Measurements from ENCODE around the gene CD47. TPM values are rescaled to one million over a fixed set of nuclear protein-coding genes. Genes with fewer than 3 reads are reported as not detected.

The CD47 gene
- total RNA-seq, 2 experiments from 2014 or later, result 145 to 161 TPM

GRCh38 chr3:108079877-108080276 is 11.0 kb downstream of the CD47 start:
- Mint-ChIP-seq H3K9me3 (no peaks in the 10 kb centered on the region), H3K4me3 (no peak overlapping the region), H3K36me3 (ENCODE audit: low read depth) (peaks cover 43% of the 10 kb centered on the region), H3K27ac (peak overlapping the region; percentile 39), H3K4me1 (peaks cover 58% of the 10 kb centered on the region), H3K27me3 (no peaks in the 10 kb centered on the region)
- CTCF ChIA-PET, result interaction anchor here (0.9 kb wide), 1 partner anchor 398 kb away, joined by 3 read pairs; no protein-coding TSS in a partner anchor
- no peak for DNase-seq
- POLR2A ChIA-PET, result no interaction called here

GRCh38 chr3:108079043-108079442 is 11.8 kb downstream of the CD47 start:
- ChIA-PET POLR2A (no interaction called here), CTCF (no interaction called here)
- Mint-ChIP-seq H3K36me3 (ENCODE audit: low read depth) (peaks cover 47% of the 10 kb centered on the region), H3K4me3 (no peak overlapping the region), H3K4me1 (peaks cover 61% of the 10 kb centered on the region), H3K27me3 (no peaks in the 10 kb centered on the region), H3K9me3 (no peaks in the 10 kb centered on the region), H3K27ac (peak overlapping the region; percentile 41)
- no peak for DNase-seq

DNA sequence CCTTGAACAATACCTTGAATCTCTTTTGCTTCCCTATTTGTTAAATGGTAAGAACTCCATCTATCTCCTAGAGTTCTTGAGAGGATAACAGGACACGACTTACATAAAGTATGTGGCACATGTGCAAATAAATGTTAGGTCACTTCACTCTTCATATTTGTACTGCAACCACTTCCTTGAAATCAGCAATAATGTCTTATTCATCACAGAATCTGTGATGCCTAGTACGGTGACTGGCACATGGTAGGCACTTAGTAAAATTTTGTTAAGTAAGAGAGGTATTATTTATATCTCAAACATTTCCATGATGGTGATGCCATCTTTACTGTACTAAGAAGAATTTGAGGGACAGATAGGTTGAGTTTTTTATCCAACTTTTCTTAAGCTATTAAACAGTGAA is 14.3 kb downstream of the CD47 start:
- H3K4me3 Mint-ChIP-seq, result no peak overlapping the region
- CTCF ChIA-PET, result no interaction called here
- POLR2A ChIA-PET, result interaction anchor here (0.5 kb wide), 1 partner anchor 132 kb away, joined by 9 read pairs; no protein-coding TSS in a partner anchor

GRCh38 chr3:108073764-108074431 is 16.9 kb downstream of the CD47 start:
- Mint-ChIP-seq H3K27ac (no peak overlapping the region), H3K36me3 (ENCODE audit: low read depth) (peaks cover 75% of the 10 kb centered on the region)
- POLR2A ChIA-PET, result no interaction called here

More for the DNA sequence above, 14.3 kb downstream of the CD47 start:
- Mint-ChIP-seq H3K36me3 (ENCODE audit: low read depth) (peaks cover 64% of the 10 kb centered on the region), H3K27me3 (no peaks in the 10 kb centered on the region), H3K9me3 (no peaks in the 10 kb centered on the region), H3K4me1 (peaks cover 73% of the 10 kb centered on the region), H3K27ac (no peak overlapping the region)
- DNase-seq, result no peak

GRCh38 chr3:108071368-108071767 is 19.5 kb downstream of the CD47 start:
- peaks cover 3% of the 10 kb centered on the region for H3K9me3 Mint-ChIP-seq
- H3K27me3 Mint-ChIP-seq, result no peaks in the 10 kb centered on the region
- no peak for DNase-seq
- H3K36me3 Mint-ChIP-seq (ENCODE audit: low read depth), result peaks cover 74% of the 10 kb centered on the region
- CTCF ChIA-PET, result no interaction called here
- POLR2A ChIA-PET, result no interaction called here
- peaks cover 66% of the 10 kb centered on the region for H3K4me1 Mint-ChIP-seq
- no peak overlapping the region for H3K27ac Mint-ChIP-seq
- no peak overlapping the region for H3K4me3 Mint-ChIP-seq

More at GRCh38 chr3:108073764-108074431, 16.9 kb downstream of the CD47 start:
- no peaks in the 10 kb centered on the region for H3K27me3 Mint-ChIP-seq
- no peak for DNase-seq
- H3K4me3 Mint-ChIP-seq, result no peak overlapping the region
- H3K4me1 Mint-ChIP-seq, result peaks cover 66% of the 10 kb centered on the region
- H3K9me3 Mint-ChIP-seq, result no peaks in the 10 kb centered on the region
- CTCF ChIA-PET, result interaction anchor here (0.7 to 1.5 kb wide), 3 partner anchors 11 to 335 kb away, joined by 3 read pairs; no protein-coding TSS in a partner anchor

- H3K27ac Mint-ChIP-seq, result no peak overlapping the region
- no peak overlapping the region for H3K4me3 Mint-ChIP-seq
- peaks cover 79% of the 10 kb centered on the region for H3K36me3 Mint-ChIP-seq (ENCODE audit: low read depth)
- H3K4me1 Mint-ChIP-seq, result peaks cover 71% of the 10 kb centered on the region
- CTCF ChIA-PET, result no interaction called here
- POLR2A ChIA-PET, result no interaction called here
- no peaks in the 10 kb centered on the region for H3K27me3 Mint-ChIP-seq
- no peak for DNase-seq
- H3K9me3 Mint-ChIP-seq, result peaks cover 3% of the 10 kb centered on the region
Measured at GRCh38 chr3:108070356-108070755, 20.5 kb downstream of the CD47 start.

- CTCF ChIA-PET, result interaction anchor here (0.6 to 1.4 kb wide), 3 partner anchors 14 to 18 kb away, joined by 3 read pairs; no protein-coding TSS in a partner anchor
Measured at GRCh38 chr3:108067768-108068167, 23.1 kb downstream of the CD47 start.

DNA sequence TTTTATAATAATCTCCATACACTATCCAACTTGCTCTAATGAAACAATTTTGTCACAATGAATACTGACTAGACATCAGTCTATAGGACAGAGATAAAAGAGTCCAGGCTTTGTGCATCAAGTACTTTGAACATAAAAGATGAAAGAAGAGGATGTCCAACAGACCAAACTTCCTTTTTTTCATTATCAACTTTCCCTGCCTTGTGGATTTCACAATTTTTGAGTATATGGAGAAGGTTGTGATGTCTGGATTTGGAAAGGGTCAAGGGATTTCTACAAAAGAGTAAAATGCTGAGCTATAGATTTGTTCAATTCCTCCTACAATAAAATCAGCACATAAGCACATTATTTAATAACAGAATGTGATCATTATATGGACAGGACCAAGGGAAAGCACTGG is 25.7 kb downstream of the CD47 start:
- H3K27ac Mint-ChIP-seq, result no peak overlapping the region
- H3K9me3 Mint-ChIP-seq, result peaks cover 3% of the 10 kb centered on the region
- ChIA-PET POLR2A (no interaction called here), CTCF (interaction anchor here (1.3 kb wide), 2 partner anchors 89 to 138 kb away, joined by 3 to 4 read pairs; no protein-coding TSS in a partner anchor)
- H3K36me3 Mint-ChIP-seq (ENCODE audit: low read depth), result peaks cover 77% of the 10 kb centered on the region
- H3K27me3 Mint-ChIP-seq, result no peaks in the 10 kb centered on the region
- no peak for DNase-seq
- H3K4me3 Mint-ChIP-seq, result no peak overlapping the region
- peaks cover 46% of the 10 kb centered on the region for H3K4me1 Mint-ChIP-seq

More at GRCh38 chr3:108067768-108068167, 23.1 kb downstream of the CD47 start:
- Mint-ChIP-seq H3K9me3 (peaks cover 3% of the 10 kb centered on the region), H3K36me3 (ENCODE audit: low read depth) (peaks cover 78% of the 10 kb centered on the region), H3K4me3 (no peak overlapping the region), H3K27ac (no peak overlapping the region), H3K4me1 (peaks cover 63% of the 10 kb centered on the region), H3K27me3 (no peaks in the 10 kb centered on the region)
- POLR2A ChIA-PET, result no interaction called here
- DNase-seq, result no peak

GRCh38 chr3:108064293-108064887 is 26.4 kb downstream of the CD47 start:
- no peak overlapping the region for H3K4me3 Mint-ChIP-seq
- no peaks in the 10 kb centered on the region for H3K27me3 Mint-ChIP-seq
- ChIA-PET CTCF (interaction anchor here (1.3 kb wide), 2 partner anchors 89 to 137 kb away, joined by 3 to 4 read pairs; no protein-coding TSS in a partner anchor), POLR2A (no interaction called here)
- no peak overlapping the region for H3K27ac Mint-ChIP-seq
- H3K4me1 Mint-ChIP-seq, result peaks cover 46% of the 10 kb centered on the region
- no peak for DNase-seq
- H3K9me3 Mint-ChIP-seq, result peaks cover 3% of the 10 kb centered on the region
- H3K36me3 Mint-ChIP-seq (ENCODE audit: low read depth), result peaks cover 77% of the 10 kb centered on the region

GRCh38 chr3:108062051-108062450 is 28.8 kb downstream of the CD47 start:
- no peaks in the 10 kb centered on the region for H3K27me3 Mint-ChIP-seq
- no peak overlapping the region for H3K27ac Mint-ChIP-seq
- peaks cover 3% of the 10 kb centered on the region for H3K9me3 Mint-ChIP-seq
- DNase-seq, result no peak
- peaks cover 75% of the 10 kb centered on the region for H3K36me3 Mint-ChIP-seq (ENCODE audit: low read depth)
- peaks cover 33% of the 10 kb centered on the region for H3K4me1 Mint-ChIP-seq
- ChIA-PET CTCF (interaction anchor here (1.7 kb wide), 1 partner anchor 19 kb away, joined by 3 read pairs; no protein-coding TSS in a partner anchor), POLR2A (no interaction called here)
- H3K4me3 Mint-ChIP-seq, result no peak overlapping the region

DNA sequence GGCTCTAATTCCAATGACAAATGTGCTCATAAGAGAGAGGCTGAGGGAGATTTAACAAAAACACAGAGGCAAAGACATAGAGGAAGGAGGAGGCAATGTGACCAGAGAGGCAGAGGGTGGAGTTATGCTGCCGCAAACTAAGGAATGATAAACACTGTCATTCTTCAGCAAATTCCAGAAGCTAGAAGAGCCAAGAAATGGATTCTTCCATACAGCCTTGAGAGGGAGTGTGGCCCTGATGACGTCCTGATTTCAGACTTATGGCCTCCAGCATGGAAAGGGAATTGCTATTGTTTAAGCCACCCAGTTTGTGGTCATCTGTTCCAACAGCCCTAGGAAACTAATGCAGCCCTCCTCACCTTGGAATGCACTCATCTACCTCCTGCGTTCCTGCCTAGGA is 30.5 kb downstream of the CD47 start:
- Mint-ChIP-seq H3K4me3 (no peak overlapping the region), H3K27ac (no peak overlapping the region), H3K4me1 (peaks cover 27% of the 10 kb centered on the region), H3K27me3 (no peaks in the 10 kb centered on the region), H3K9me3 (no peaks in the 10 kb centered on the region), H3K36me3 (ENCODE audit: low read depth) (peaks cover 65% of the 10 kb centered on the region)
- ChIA-PET POLR2A (no interaction called here), CTCF (no interaction called here)
- no peak for DNase-seq

- no peaks in the 10 kb centered on the region for H3K27me3 Mint-ChIP-seq
- ChIA-PET POLR2A (no interaction called here), CTCF (no interaction called here)
- no peak overlapping the region for H3K4me3 Mint-ChIP-seq
- peaks cover 77% of the 10 kb centered on the region for H3K36me3 Mint-ChIP-seq (ENCODE audit: low read depth)
- H3K9me3 Mint-ChIP-seq, result no peaks in the 10 kb centered on the region
- H3K27ac Mint-ChIP-seq, result no peak overlapping the region
- no peak for DNase-seq
- H3K4me1 Mint-ChIP-seq, result peaks cover 41% of the 10 kb centered on the region
Measured at GRCh38 chr3:108055931-108056330, 34.9 kb downstream of the CD47 start.

- peaks cover 38% of the 10 kb centered on the region for H3K4me1 Mint-ChIP-seq
- H3K36me3 Mint-ChIP-seq (ENCODE audit: low read depth), result peaks cover 75% of the 10 kb centered on the region
Measured at GRCh38 chr3:108054935-108055334, 35.9 kb downstream of the CD47 start.

More at GRCh38 chr3:108054935-108055334, 35.9 kb downstream of the CD47 start:
- no peak for DNase-seq
- Mint-ChIP-seq H3K9me3 (no peaks in the 10 kb centered on the region), H3K27ac (no peak overlapping the region), H3K4me3 (no peak overlapping the region), H3K27me3 (no peaks in the 10 kb centered on the region)
- CTCF ChIA-PET, result no interaction called here
- POLR2A ChIA-PET, result no interaction called here

Data from activated CD4-positive, alpha-beta T cell treated with anti-CD3 and anti-CD28 coated beads, Interleukin-2, amount 10 ng/mL, durations not matched to agents 7 days and 5 days (primary cell).